ENCODE measurements around the gene TMEM38A.
A peak's percentile ranks its signal among the peaks of the same experiment; 100 is the strongest.

The TMEM38A gene

GRCh38 chr19:16626796-16627192 is 34.1 kb upstream of the TMEM38A start:
- Histone ChIP-seq H3K4me3 (ENCODE audit: severe bottlenecking) (peak overlapping the region; percentile 73), H3K4me1 (ENCODE audit: insufficient read depth, poor library complexity, severe bottlenecking) (no peaks in the 10 kb centered on the region), H3K9me3 (ENCODE audit: severe bottlenecking) (no peaks in the 10 kb centered on the region), H3K27me3 (ENCODE audit: insufficient read depth, poor library complexity, severe bottlenecking) (no peaks in the 10 kb centered on the region), H3K36me3 (ENCODE audit: low read depth) (peaks cover 15% of the 10 kb centered on the region), H3K27ac (ENCODE audit: poor library complexity, severe bottlenecking) (peak overlapping the region; percentile 46)
- DNase-seq (ENCODE audit: low spot score) (no peak), ATAC-seq (ENCODE audit: low read depth) (no peak)
- peak; percentile 18 for TF ChIP-seq CTCF (IDR thresholded peaks at IDR 0.05; ENCODE audit: poor library complexity, severe bottlenecking)

GRCh38 chr19:16627193-16627927 is 33.6 kb upstream of the TMEM38A start:
- peak overlapping the region; percentile 73 for H3K4me3 ChIP-seq (ENCODE audit: severe bottlenecking)
- H3K4me1 ChIP-seq (ENCODE audit: insufficient read depth, poor library complexity, severe bottlenecking), result no peaks in the 10 kb centered on the region
- ATAC-seq (ENCODE audit: low read depth), result 0 out of 3 replicates have a peak, but pooled peaks have one; percentile 8
- H3K36me3 ChIP-seq (ENCODE audit: low read depth), result peaks cover 15% of the 10 kb centered on the region
- peak overlapping the region; percentile 46 for H3K27ac ChIP-seq (ENCODE audit: poor library complexity, severe bottlenecking)
- no peak for TF ChIP-seq CTCF (IDR thresholded peaks at IDR 0.05; ENCODE audit: poor library complexity, severe bottlenecking)
- H3K9me3 ChIP-seq (ENCODE audit: severe bottlenecking), result no peaks in the 10 kb centered on the region
- DNase-seq (ENCODE audit: low spot score), result no peak
- H3K27me3 ChIP-seq (ENCODE audit: insufficient read depth, poor library complexity, severe bottlenecking), result no peaks in the 10 kb centered on the region

GRCh38 chr19:16627928-16628182 is 33.1 kb upstream of the TMEM38A start:
- TF ChIP-seq CTCF (IDR thresholded peaks at IDR 0.05; ENCODE audit: poor library complexity, severe bottlenecking), result no peak
- DNase-seq (ENCODE audit: low spot score) (no peak), ATAC-seq (ENCODE audit: low read depth) (no peak)
- Histone ChIP-seq H3K4me1 (ENCODE audit: insufficient read depth, poor library complexity, severe bottlenecking) (no peaks in the 10 kb centered on the region), H3K27ac (ENCODE audit: poor library complexity, severe bottlenecking) (peak overlapping the region; percentile 46), H3K27me3 (ENCODE audit: insufficient read depth, poor library complexity, severe bottlenecking) (no peaks in the 10 kb centered on the region), H3K4me3 (ENCODE audit: severe bottlenecking) (peak overlapping the region; percentile 73), H3K36me3 (ENCODE audit: low read depth) (peaks cover 18% of the 10 kb centered on the region), H3K9me3 (ENCODE audit: severe bottlenecking) (no peaks in the 10 kb centered on the region)

GRCh38 chr19:16628183-16628983 is 32.6 kb upstream of the TMEM38A start, which contains the start of gene MED26:
Gene MED26 (minus strand): TSS chr19:16628204. CDS start chr19:16627943, 261 bp downstream.
- ATAC-seq (ENCODE audit: low read depth), result peak; percentile 89
- peak; percentile 90 for DNase-seq (ENCODE audit: low spot score)
- no peak for TF ChIP-seq CTCF (IDR thresholded peaks at IDR 0.05; ENCODE audit: poor library complexity, severe bottlenecking)
- Histone ChIP-seq H3K4me3 (ENCODE audit: severe bottlenecking) (peak within 1 kb of the TSS; percentile 73), H3K9me3 (ENCODE audit: severe bottlenecking) (no peaks in the 10 kb centered on the region), H3K27me3 (ENCODE audit: insufficient read depth, poor library complexity, severe bottlenecking) (no peaks in the 10 kb centered on the region), H3K27ac (ENCODE audit: poor library complexity, severe bottlenecking) (peak within 1 kb of the TSS; percentile 65), H3K36me3 (ENCODE audit: low read depth) (peaks cover 16% of the 10 kb centered on the region; the same call in 1 of the 2 replicates), H3K4me1 (ENCODE audit: insufficient read depth, poor library complexity, severe bottlenecking) (no peaks in the 10 kb centered on the region)
